C4-2B (cell line): ENCODE results near the gene PEX16.

ENCODE experiments used
- ZFX ChIP-seq: fragments of 450-650 bp; IDR thresholded peaks from 2 replicates; pipeline ENCODE4 v1.6.1; 2017
- TF ChIP-seq, protein P1 (sequence below): fragments of 450-650 bp; conservative IDR thresholded peaks from 2 replicates; pipeline ENCODE4 v1.5.1; 2017; ENCODE audit warnings: mild to moderate bottlenecking

GRCh38 chr11:45900916-45901617, 16.6 kb downstream of the PEX16 start:
- TF ChIP-seq, protein P1, sequence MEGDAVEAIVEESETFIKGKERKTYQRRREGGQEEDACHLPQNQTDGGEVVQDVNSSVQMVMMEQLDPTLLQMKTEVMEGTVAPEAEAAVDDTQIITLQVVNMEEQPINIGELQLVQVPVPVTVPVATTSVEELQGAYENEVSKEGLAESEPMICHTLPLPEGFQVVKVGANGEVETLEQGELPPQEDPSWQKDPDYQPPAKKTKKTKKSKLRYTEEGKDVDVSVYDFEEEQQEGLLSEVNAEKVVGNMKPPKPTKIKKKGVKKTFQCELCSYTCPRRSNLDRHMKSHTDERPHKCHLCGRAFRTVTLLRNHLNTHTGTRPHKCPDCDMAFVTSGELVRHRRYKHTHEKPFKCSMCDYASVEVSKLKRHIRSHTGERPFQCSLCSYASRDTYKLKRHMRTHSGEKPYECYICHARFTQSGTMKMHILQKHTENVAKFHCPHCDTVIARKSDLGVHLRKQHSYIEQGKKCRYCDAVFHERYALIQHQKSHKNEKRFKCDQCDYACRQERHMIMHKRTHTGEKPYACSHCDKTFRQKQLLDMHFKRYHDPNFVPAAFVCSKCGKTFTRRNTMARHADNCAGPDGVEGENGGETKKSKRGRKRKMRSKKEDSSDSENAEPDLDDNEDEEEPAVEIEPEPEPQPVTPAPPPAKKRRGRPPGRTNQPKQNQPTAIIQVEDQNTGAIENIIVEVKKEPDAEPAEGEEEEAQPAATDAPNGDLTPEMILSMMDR = no peak
- TF ChIP-seq ZFX = no peak
